GM18870 (cell line): ENCODE results near the gene NCKAP5.

Source experiments
- ATAC-seq: cut with Tn5 transposase; IDR thresholded peaks from one replicate; pipeline ENCODE4 v1.9.1; 2021; ENCODE audit warnings: moderate library complexity; ENCODE audit not compliant: unreplicated experiment

NCKAP5 gene

GRCh38 chr2:132752421-132753206, 815.6 kb downstream of the NCKAP5 start:
- no peak for ATAC-seq

- ATAC-seq: no peak
Measured at GRCh38 chr2:132751836-132752235, 816.4 kb downstream of the NCKAP5 start.

- ATAC-seq: no peak
Measured at GRCh38 chr2:132750606-132751005, 817.7 kb downstream of the NCKAP5 start.

GRCh38 chr2:132747046-132747445, 821.2 kb downstream of the NCKAP5 start:
- peak; percentile 87 for ATAC-seq

- no peak for ATAC-seq
Measured at GRCh38 chr2:132741754-132742153, 826.5 kb downstream of the NCKAP5 start.

- ATAC-seq: no peak
Measured at GRCh38 chr2:132740081-132740720, 828.1 kb downstream of the NCKAP5 start.

- ATAC-seq: no peak
Measured at GRCh38 chr2:132738223-132738622, 830.0 kb downstream of the NCKAP5 start.

GRCh38 chr2:132736059-132736458, 832.2 kb downstream of the NCKAP5 start:
- no peak for ATAC-seq

- no peak for ATAC-seq
Measured at GRCh38 chr2:132734961-132735360, 833.3 kb downstream of the NCKAP5 start.

GRCh38 chr2:132733094-132733493, 835.2 kb downstream of the NCKAP5 start:
- no peak for ATAC-seq

GRCh38 chr2:132732694-132733093, 835.6 kb downstream of the NCKAP5 start:
- no peak for ATAC-seq

- no peak for ATAC-seq
Measured at GRCh38 chr2:132731441-132731840, 836.8 kb downstream of the NCKAP5 start.

- ATAC-seq: no peak
Measured at GRCh38 chr2:132730611-132731010, 837.7 kb downstream of the NCKAP5 start.

GRCh38 chr2:132729522-132729921, 838.7 kb downstream of the NCKAP5 start:
- no peak for ATAC-seq

- ATAC-seq: no peak
Measured at GRCh38 chr2:132726155-132726554, 842.1 kb downstream of the NCKAP5 start.

GRCh38 chr2:132725748-132726147, 842.5 kb downstream of the NCKAP5 start:
- no peak for ATAC-seq

- ATAC-seq: no peak
Measured at GRCh38 chr2:132725148-132725547, 843.1 kb downstream of the NCKAP5 start.

- no peak for ATAC-seq
Measured at GRCh38 chr2:132721938-132722337, 846.3 kb downstream of the NCKAP5 start.

GRCh38 chr2:132720393-132720792, 847.9 kb downstream of the NCKAP5 start:
- no peak for ATAC-seq

- no peak for ATAC-seq
Measured at GRCh38 chr2:132719480-132719879, 848.8 kb downstream of the NCKAP5 start.

GRCh38 chr2:132716954-132717353, 851.3 kb downstream of the NCKAP5 start:
- no peak for ATAC-seq
